Astrocyte of the cerebellum (primary cell): Measurements from ENCODE around the gene RABL2B.

ENCODE experiments used
- DNase-seq: peaks from one replicate; pipeline ENCODE4 v3.0.0-alpha.2; 2011; ENCODE audit warnings: low read depth
- H3K4me3 ChIP-seq: 2 replicates; pipeline ENCODE4 v1.5.1; 2011; ENCODE audit warnings: mild to moderate bottlenecking, low read depth, low read length, moderate library complexity
- CTCF ChIP-seq: IDR thresholded peaks from 2 replicates; pipeline ENCODE4 v1.5.1; 2012; ENCODE audit warnings: low read length, low read depth, moderate library complexity, mild to moderate bottlenecking; ENCODE audit errors: missing control alignments
- in situ Hi-C: cut with HindIII; loops from 2 replicates; pipeline ENCODE4 v1.10.0; 2017; ENCODE audit warnings: low sequenced_read_pairs

The RABL2B gene

GRCh38 chr22:50730941-50731661 is 52.3 kb downstream of the RABL2B start:
- DNase-seq, result no peak
- in situ Hi-C loops, result no loop called here
- no peak for TF ChIP-seq CTCF
- no peak overlapping the region for H3K4me3 ChIP-seq

- TF ChIP-seq CTCF, result no peak
- H3K4me3 ChIP-seq, result no peak overlapping the region
- DNase-seq, result no peak
- in situ Hi-C loops, result no loop called here
These were observed 53.2 kb downstream of the RABL2B start for GRCh38 chr22:50730013-50730891.

- no peak for DNase-seq
- TF ChIP-seq CTCF, result no peak
- in situ Hi-C loops, result no loop called here
- no peak overlapping the region for H3K4me3 ChIP-seq
These were observed 53.9 kb downstream of the RABL2B start for GRCh38 chr22:50729391-50730012.

- H3K4me3 ChIP-seq, result no peak overlapping the region
- DNase-seq, result no peak
- no peak for TF ChIP-seq CTCF
- in situ Hi-C loops, result no loop called here
These were observed 54.9 kb downstream of the RABL2B start for GRCh38 chr22:50728523-50728931.

- no peak for TF ChIP-seq CTCF
- DNase-seq, result no peak
These were observed 55.5 kb downstream of the RABL2B start for GRCh38 chr22:50727678-50728522.

More at GRCh38 chr22:50727678-50728522, 55.5 kb downstream of the RABL2B start:
- H3K4me3 ChIP-seq, result no peak overlapping the region
- in situ Hi-C loops, result no loop called here
